ENCODE data around the gene PRAME.
"Not testable (repeated sequence)": the region's sequence is repeated elsewhere in the genome, so short reads cannot be mapped to it uniquely, and the experiment has no call there.

Gene PRAME

GRCh38 chr22:22558972-22559603 lies at the start of gene PRAME:
Gene PRAME (minus strand): TSS chr22:22559265. CDS start chr22:22556832, 2,433 bp downstream.
- H3K27ac ChIP-seq: no peak within 1 kb of the TSS
- H3K4me3 ChIP-seq: no peak within 1 kb of the TSS
- TF ChIP-seq, protein P1, sequence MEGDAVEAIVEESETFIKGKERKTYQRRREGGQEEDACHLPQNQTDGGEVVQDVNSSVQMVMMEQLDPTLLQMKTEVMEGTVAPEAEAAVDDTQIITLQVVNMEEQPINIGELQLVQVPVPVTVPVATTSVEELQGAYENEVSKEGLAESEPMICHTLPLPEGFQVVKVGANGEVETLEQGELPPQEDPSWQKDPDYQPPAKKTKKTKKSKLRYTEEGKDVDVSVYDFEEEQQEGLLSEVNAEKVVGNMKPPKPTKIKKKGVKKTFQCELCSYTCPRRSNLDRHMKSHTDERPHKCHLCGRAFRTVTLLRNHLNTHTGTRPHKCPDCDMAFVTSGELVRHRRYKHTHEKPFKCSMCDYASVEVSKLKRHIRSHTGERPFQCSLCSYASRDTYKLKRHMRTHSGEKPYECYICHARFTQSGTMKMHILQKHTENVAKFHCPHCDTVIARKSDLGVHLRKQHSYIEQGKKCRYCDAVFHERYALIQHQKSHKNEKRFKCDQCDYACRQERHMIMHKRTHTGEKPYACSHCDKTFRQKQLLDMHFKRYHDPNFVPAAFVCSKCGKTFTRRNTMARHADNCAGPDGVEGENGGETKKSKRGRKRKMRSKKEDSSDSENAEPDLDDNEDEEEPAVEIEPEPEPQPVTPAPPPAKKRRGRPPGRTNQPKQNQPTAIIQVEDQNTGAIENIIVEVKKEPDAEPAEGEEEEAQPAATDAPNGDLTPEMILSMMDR (IDR thresholded peaks at IDR 0.05): no peak
- DNase-seq (ENCODE audit: low spot score): no peak

GRCh38 chr22:22608022-22608421 lies 49.0 kb upstream of the PRAME start:
- H3K27ac ChIP-seq; DNase-seq (ENCODE audit: low spot score); H3K4me3 ChIP-seq: not testable (repeated sequence)

DNA sequence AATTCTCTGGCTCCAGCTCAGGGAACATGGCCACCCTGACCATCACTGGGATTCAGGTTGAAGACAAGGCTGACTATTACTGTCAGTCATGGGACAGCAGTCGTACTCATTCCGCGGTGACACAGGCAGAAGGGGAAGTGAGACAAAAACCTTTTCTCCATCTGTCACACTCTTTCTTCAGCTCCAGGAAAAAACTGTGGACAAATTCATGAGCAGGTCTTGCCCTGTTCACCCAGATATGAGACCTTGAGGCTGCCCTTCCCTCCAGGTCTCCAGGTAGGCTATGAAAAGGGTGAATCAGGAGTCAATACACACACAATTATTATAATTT lies 46.0 kb upstream of the PRAME start:
- no peak overlapping the region for H3K27ac ChIP-seq

GRCh38 chr22:22604326-22605073 lies 45.4 kb upstream of the PRAME start:
- no peak overlapping the region for H3K27ac ChIP-seq
- H3K4me3 ChIP-seq: no peak overlapping the region
- TF ChIP-seq, protein P1 (IDR thresholded peaks at IDR 0.05): no peak
- no peak for DNase-seq (ENCODE audit: low spot score)

More for the DNA sequence above, 46.0 kb upstream of the PRAME start:
- DNase-seq (ENCODE audit: low spot score): no peak
- no peak overlapping the region for H3K4me3 ChIP-seq
- TF ChIP-seq, protein P1 (IDR thresholded peaks at IDR 0.05): no peak

GRCh38 chr22:22603470-22603947 lies 44.4 kb upstream of the PRAME start:
- Histone ChIP-seq H3K27ac (no peak overlapping the region), H3K4me3 (no peak overlapping the region)
- no peak for DNase-seq (ENCODE audit: low spot score)
- TF ChIP-seq, protein P1 (IDR thresholded peaks at IDR 0.05): no peak

DNA sequence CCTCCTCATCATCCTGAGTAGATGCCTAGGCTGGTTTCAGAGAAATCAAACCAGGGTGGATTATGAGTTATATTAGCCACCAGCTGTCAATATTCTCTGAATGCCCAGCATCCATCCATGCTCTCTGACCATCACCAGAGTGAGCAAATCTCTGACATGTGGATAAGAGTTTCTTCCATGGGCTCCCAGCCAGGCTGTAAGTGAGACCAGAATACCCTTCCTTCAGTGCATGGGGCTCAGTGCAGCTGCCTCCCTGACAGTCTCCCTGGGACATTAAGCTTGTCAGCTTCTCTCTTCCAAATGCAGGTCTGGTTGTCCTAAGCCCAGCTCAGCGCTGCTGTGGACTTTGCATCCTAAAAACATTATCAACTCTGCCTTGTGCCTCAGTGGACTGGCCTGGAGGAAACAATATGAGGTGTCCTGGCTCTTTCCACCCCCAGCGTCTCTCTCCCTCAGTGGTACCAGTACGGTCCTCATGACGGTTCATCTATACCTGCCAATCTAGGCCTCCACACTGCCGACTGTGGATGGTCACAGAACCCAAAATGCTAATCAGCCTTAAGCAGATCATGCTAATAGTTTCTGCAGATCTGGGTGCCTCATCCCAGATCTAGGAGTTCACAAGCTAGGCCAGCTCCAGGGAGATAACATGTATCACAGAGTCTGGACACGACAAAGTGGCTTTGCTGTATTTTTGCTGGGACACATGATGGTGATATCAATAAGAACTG lies 41.6 kb upstream of the PRAME start:
- no peak for DNase-seq (ENCODE audit: low spot score)
- TF ChIP-seq, protein P1 (IDR thresholded peaks at IDR 0.05): no peak
- H3K4me3 ChIP-seq: no peak overlapping the region
- no peak overlapping the region for H3K27ac ChIP-seq

DNA sequence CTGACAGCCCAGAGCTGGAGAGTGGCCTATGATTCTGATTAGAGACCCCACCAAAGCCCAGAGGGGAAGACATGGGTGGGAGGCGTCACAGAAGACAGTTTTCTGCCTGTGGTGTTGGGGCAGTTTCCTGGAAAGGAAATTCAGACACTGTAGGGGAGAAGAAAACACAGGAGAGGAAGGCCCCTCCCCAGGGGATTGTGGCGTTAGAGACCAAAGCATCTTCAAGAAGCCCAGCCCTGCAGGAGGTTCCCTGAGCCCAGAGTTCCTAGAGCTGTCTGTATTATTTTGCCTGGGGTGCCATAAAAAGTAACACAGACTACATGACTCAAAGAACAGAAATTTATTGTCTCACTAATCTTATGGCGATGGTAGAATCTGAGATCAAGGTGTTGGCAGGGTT lies 40.2 kb upstream of the PRAME start:
- Histone ChIP-seq H3K27ac (no peak overlapping the region), H3K4me3 (no peak overlapping the region)
- TF ChIP-seq, protein P1 (IDR thresholded peaks at IDR 0.05): no peak
- DNase-seq (ENCODE audit: low spot score): no peak

Data from coronary artery (tissue), 2 donors.